Measurements from ENCODE around the gene GPR42. TPM values are rescaled to one million over a fixed set of nuclear protein-coding genes. Genes with fewer than 3 reads are reported as not detected.

The GPR42 gene
- total RNA-seq, 1 experiment from 2014 or later = not detected

- ATAC-seq (no peak), DNase-seq (ENCODE audit: low read depth, low spot score) (no peak)
- RAD21 ChIA-PET (ENCODE audit: low non-redundant PET in 1 of 2, low total read pairs in 2 of 2, uncharacterized antibody in 2 of 2, unreplicated experiment in 2 of 2) = no interaction called here
- BruUV-seq (replicated peaks) = no TSS peak
- POLR2A ChIA-PET = no interaction called here
- Histone ChIP-seq H3K27me3 (ENCODE audit: insufficient read depth, low read length) (no peaks in the 10 kb centered on the region), H3K36me3 (ENCODE audit: control insufficient read depth in 1 of 2, insufficient read depth in 2 of 2, low read length in 2 of 2) (no peaks in the 10 kb centered on the region), H3K4me3 (replicated peaks in 1 of 2; ENCODE audit: low read depth in 1 of 2, low read length in 2 of 2) (no peak overlapping the region), H4K20me1 (ENCODE audit: insufficient read depth) (no peaks in the 10 kb centered on the region), H3K4me1 (ENCODE audit: control insufficient read depth in 1 of 2, insufficient read depth in 2 of 2, low read length in 2 of 2) (no peaks in the 10 kb centered on the region), H3K9ac (ENCODE audit: low read length) (no peak overlapping the region), H3K9me3 (ENCODE audit: control insufficient read depth in 1 of 2, insufficient read depth in 1 of 2, low read depth in 1 of 2, low read length in 2 of 2) (no peaks in the 10 kb centered on the region), H2AFZ (ENCODE audit: low read depth, low read length, poor library complexity, severe bottlenecking) (no peak overlapping the region), H3K27ac (ENCODE audit: low read depth, low read length) (no peak overlapping the region), H3K4me2 (ENCODE audit: low read length) (no peak overlapping the region), H3K9me2 (ENCODE audit: insufficient read depth) (no peaks in the 10 kb centered on the region), H3K79me2 (ENCODE audit: insufficient read depth, low read length) (no peaks in the 10 kb centered on the region)
- intact Hi-C loops (cut with micrococcal nuclease) = no loop called here
- no peak for TF ChIP-seq FOSL1 (IDR thresholded peaks at IDR 0.05; ENCODE audit: low read depth)
- no peak for TF ChIP-seq ZFX (IDR thresholded peaks at IDR 0.05)
- no peak for TF ChIP-seq EGR1 (IDR thresholded peaks at IDR 0.05; ENCODE audit: low read depth)
- TF ChIP-seq JUND (IDR thresholded peaks at IDR 0.05) = no peak
- TF ChIP-seq YY1 (IDR thresholded peaks at IDR 0.05; ENCODE audit: extremely low read depth, insufficient replicate concordance, low read depth, low read length) = no peak
- no peak for TF ChIP-seq POLR2AphosphoS5 (IDR thresholded peaks at IDR 0.05; ENCODE audit: low read depth, low read length)
- TF ChIP-seq RAD21 (IDR thresholded peaks at IDR 0.05; ENCODE audit: low read depth) = no peak
- no peak for TF ChIP-seq POLR2A (IDR thresholded peaks at IDR 0.05; ENCODE audit: borderline replicate concordance, extremely low read depth, insufficient read depth, insufficient read length)
- no peak for TF ChIP-seq TCF7L2 (IDR thresholded peaks at IDR 0.05; ENCODE audit: borderline replicate concordance, extremely low read depth, insufficient read depth, insufficient read length)
- no peak for TF ChIP-seq ELF1 (IDR thresholded peaks at IDR 0.05; ENCODE audit: borderline replicate concordance, low read depth)
- no peak for TF ChIP-seq SRF (IDR thresholded peaks at IDR 0.05; ENCODE audit: low read depth)
- TF ChIP-seq SIN3A (IDR thresholded peaks at IDR 0.05; ENCODE audit: low read depth) = no peak
- TF ChIP-seq REST (IDR thresholded peaks at IDR 0.05; ENCODE audit: low read depth) = no peak
- no peak for TF ChIP-seq EZH2 (IDR thresholded peaks at IDR 0.05)
- no peak for TF ChIP-seq SP1 (IDR thresholded peaks at IDR 0.05; ENCODE audit: low read depth)
- no peak for TF ChIP-seq CTCF (IDR thresholded peaks at IDR 0.05 in 2 of 3, conservative IDR thresholded peaks at IDR 0.05 in 1 of 3; ENCODE audit: borderline replicate concordance in 1 of 3, insufficient read depth in 1 of 3, low read depth in 2 of 3, low read length in 2 of 3)
- TF ChIP-seq MAX (IDR thresholded peaks at IDR 0.05) = no peak
- no peak for TF ChIP-seq ZBTB33 (IDR thresholded peaks at IDR 0.05; ENCODE audit: extremely low read depth, insufficient replicate concordance, low read length)
- CTCF ChIA-PET = no interaction called here
Observed at GRCh38 chr19:35341565-35342225, 29.2 kb upstream of the GPR42 start.
